Measurements from ENCODE around the gene PTAR1.

PTAR1 gene

GRCh38 chr9:69753830-69754229 lies 6.0 kb downstream of the PTAR1 start:
- DNase-seq (ENCODE audit: low read depth in 2 of 2, low spot score in 1 of 2) = no peak

- no peak for DNase-seq (ENCODE audit: low read depth in 2 of 2, low spot score in 1 of 2)
These were observed 9.7 kb downstream of the PTAR1 start for GRCh38 chr9:69750085-69750484.

GRCh38 chr9:69748304-69748703 lies 11.5 kb downstream of the PTAR1 start:
- DNase-seq (ENCODE audit: low read depth in 2 of 2, low spot score in 1 of 2) = no peak

GRCh38 chr9:69746859-69747560 lies 12.8 kb downstream of the PTAR1 start:
- no peak for DNase-seq (ENCODE audit: low read depth in 2 of 2, low spot score in 1 of 2)

- no peak for DNase-seq (ENCODE audit: low read depth in 2 of 2, low spot score in 1 of 2)
These were observed 13.9 kb downstream of the PTAR1 start for GRCh38 chr9:69745716-69746437.

GRCh38 chr9:69744688-69745380 lies 15.0 kb downstream of the PTAR1 start:
- DNase-seq (ENCODE audit: low read depth in 2 of 2, low spot score in 1 of 2) = no peak

- no peak for DNase-seq (ENCODE audit: low read depth in 2 of 2, low spot score in 1 of 2)
These were observed 15.9 kb downstream of the PTAR1 start for GRCh38 chr9:69743930-69744329.

- DNase-seq (ENCODE audit: low read depth in 2 of 2, low spot score in 1 of 2) = no peak
These were observed 18.8 kb downstream of the PTAR1 start for GRCh38 chr9:69740872-69741505.

GRCh38 chr9:69731348-69731747 lies 28.5 kb downstream of the PTAR1 start:
- no peak for DNase-seq (ENCODE audit: low read depth in 2 of 2, low spot score in 1 of 2)

GRCh38 chr9:69719983-69720382 lies 39.8 kb downstream of the PTAR1 start:
- no peak for DNase-seq (ENCODE audit: low read depth in 2 of 2, low spot score in 1 of 2)

- no peak for DNase-seq (ENCODE audit: low read depth in 2 of 2, low spot score in 1 of 2)
These were observed 40.4 kb downstream of the PTAR1 start for GRCh38 chr9:69719367-69719766.

- DNase-seq (ENCODE audit: low read depth in 2 of 2, low spot score in 1 of 2) = no peak
These were observed 41.6 kb downstream of the PTAR1 start for GRCh38 chr9:69718218-69718617.

GRCh38 chr9:69715825-69716224 lies 44.0 kb downstream of the PTAR1 start:
- DNase-seq (ENCODE audit: low read depth in 2 of 2, low spot score in 1 of 2) = no peak

GRCh38 chr9:69715096-69715495 lies 44.7 kb downstream of the PTAR1 start:
- no peak for DNase-seq (ENCODE audit: low read depth in 2 of 2, low spot score in 1 of 2)

- DNase-seq (ENCODE audit: low read depth in 2 of 2, low spot score in 1 of 2) = no peak
These were observed 62.3 kb downstream of the PTAR1 start for GRCh38 chr9:69697475-69697874.

GRCh38 chr9:69696802-69697201 lies 63.0 kb downstream of the PTAR1 start:
- no peak for DNase-seq (ENCODE audit: low read depth in 2 of 2, low spot score in 1 of 2)

GRCh38 chr9:69689991-69690538 lies 69.7 kb downstream of the PTAR1 start:
- no peak for DNase-seq (ENCODE audit: low read depth in 2 of 2, low spot score in 1 of 2)

- DNase-seq (ENCODE audit: low read depth in 2 of 2, low spot score in 1 of 2) = no peak
These were observed 75.9 kb downstream of the PTAR1 start for GRCh38 chr9:69683927-69684326.

- DNase-seq (ENCODE audit: low read depth in 2 of 2, low spot score in 1 of 2) = no peak
These were observed 80.8 kb downstream of the PTAR1 start for GRCh38 chr9:69678843-69679538.

- no peak for DNase-seq (ENCODE audit: low read depth in 2 of 2, low spot score in 1 of 2)
These were observed 81.9 kb downstream of the PTAR1 start for GRCh38 chr9:69677931-69678330.

- no peak for DNase-seq (ENCODE audit: low read depth in 2 of 2, low spot score in 1 of 2)
These were observed 84.2 kb downstream of the PTAR1 start for GRCh38 chr9:69675563-69675962.

Data from stimulated activated CD8-positive, alpha-beta memory T cell treated with anti-CD3 and anti-CD28 coated beads, Interleukin-4, amount 100 ng/mL, for 4 hours (primary cell).